Peyer's patch (tissue), 4 donors: ENCODE measurements around the gene PPRC1.

Source experiments
- CTCF ChIP-seq, 6 experiments: fragments of 450-650 bp in 4 of 6; fragments of 200-600 bp in 2 of 6; sonication (generic) in 1 of 6; IDR thresholded peaks; one replicate each; pipeline ENCODE4 v1.5.1; 2017 to 2019; ENCODE audit warnings: antibody characterized with exemption in 6 of 6, mild to moderate bottlenecking in 3 of 6, moderate library complexity in 1 of 6
- POLR2A ChIP-seq, 2 donors: fragments of 450-650 bp; IDR thresholded peaks; one replicate each; pipeline ENCODE4 v1.5.1; 2017; ENCODE audit warnings: antibody characterized with exemption in 2 of 2, mild to moderate bottlenecking in 2 of 2, moderate library complexity in 2 of 2

GRCh38 chr10:102118867-102119266 is 14.0 kb upstream of the PPRC1 start:
- no peak for TF ChIP-seq CTCF (IDR thresholded peaks at IDR 0.05)
- no peak for TF ChIP-seq POLR2A (IDR thresholded peaks at IDR 0.05)
